ENCODE data around the gene ZNF414.

- TF ChIP-seq CTCF (IDR thresholded peaks at IDR 0.05; ENCODE audit: low read length) (no peak), EZH2 (optimal IDR thresholded peaks at IDR 0.05; ENCODE audit: low read depth, low read length) (no peak)
These were observed 51.4 kb downstream of the ZNF414 start for GRCh38 chr19:8462571-8462970.

Measured in MM.1S (cell line).